Activated CD4-positive, CD25-positive, alpha-beta regulatory T cell treated with anti-CD3 and anti-CD28 coated beads, Interleukin-2, amount 50 U/mL, for 16 hours (primary cell): ENCODE data around the gene FIBP.
"Not testable (repeated sequence)": the region's sequence is repeated elsewhere in the genome, so short reads cannot be mapped to it uniquely, and the experiment has no call there.

Source experiments
- DNase-seq: peaks from one replicate; pipeline ENCODE4 v3.0.0-alpha.2; 2020; ENCODE audit warnings: low read depth, low spot score

The FIBP gene

DNA sequence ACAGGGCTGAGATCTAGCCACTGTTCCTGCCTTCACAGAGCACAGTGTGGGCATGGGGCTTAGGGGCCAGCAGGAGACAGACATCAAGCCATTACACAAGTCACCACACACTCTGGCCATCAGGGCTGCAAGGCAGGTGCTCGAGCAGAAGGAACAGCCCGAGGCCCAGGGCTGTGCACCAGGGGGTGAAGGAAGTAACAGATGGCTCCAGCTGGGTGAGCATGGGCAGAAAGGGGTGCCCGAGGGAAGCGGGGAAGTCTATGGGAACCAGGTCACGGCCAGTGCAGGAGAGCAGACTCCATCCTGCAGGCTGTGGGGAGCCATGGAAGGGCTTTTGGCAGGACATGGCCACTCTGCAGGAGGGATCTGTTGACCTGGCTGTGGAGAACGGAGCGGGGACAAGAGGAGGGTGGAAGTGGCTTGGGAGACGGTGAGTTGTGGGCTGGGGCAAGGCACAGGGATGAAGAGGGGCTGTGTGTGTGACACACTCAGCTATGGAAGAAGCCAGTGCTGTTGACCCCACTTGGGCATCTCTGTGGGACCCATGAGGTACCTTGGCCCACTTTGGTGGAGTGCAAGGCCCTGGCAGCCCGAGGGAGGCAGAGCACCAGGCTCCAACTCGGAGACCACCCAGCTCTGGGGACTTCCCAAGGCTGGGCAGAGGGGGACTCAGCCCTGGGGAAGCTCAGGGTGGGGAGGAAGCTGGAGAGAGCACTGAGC lies 27.0 kb upstream of the FIBP start:
- no peak for DNase-seq

DNA sequence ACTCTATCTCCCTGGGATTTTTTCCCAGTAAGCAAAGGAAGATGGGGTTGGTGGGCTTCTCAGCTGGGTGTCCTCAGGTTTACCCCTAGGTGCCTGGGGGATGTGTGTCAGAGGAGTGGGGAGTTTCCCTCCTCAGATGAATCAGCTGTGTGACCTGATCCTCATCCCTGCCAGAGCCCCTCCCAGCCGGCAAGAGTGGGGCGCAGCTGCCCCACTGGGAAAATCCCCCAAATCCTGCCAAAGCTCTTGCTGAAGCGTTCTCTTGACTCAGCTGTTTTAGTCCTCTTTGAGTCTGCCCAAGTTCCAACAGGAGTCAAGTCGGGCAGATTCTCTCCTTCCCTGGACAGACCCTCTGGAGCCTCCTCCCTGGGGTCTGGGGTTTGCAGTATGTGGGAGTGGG lies 24.6 kb upstream of the FIBP start:
- DNase-seq = no peak

DNA sequence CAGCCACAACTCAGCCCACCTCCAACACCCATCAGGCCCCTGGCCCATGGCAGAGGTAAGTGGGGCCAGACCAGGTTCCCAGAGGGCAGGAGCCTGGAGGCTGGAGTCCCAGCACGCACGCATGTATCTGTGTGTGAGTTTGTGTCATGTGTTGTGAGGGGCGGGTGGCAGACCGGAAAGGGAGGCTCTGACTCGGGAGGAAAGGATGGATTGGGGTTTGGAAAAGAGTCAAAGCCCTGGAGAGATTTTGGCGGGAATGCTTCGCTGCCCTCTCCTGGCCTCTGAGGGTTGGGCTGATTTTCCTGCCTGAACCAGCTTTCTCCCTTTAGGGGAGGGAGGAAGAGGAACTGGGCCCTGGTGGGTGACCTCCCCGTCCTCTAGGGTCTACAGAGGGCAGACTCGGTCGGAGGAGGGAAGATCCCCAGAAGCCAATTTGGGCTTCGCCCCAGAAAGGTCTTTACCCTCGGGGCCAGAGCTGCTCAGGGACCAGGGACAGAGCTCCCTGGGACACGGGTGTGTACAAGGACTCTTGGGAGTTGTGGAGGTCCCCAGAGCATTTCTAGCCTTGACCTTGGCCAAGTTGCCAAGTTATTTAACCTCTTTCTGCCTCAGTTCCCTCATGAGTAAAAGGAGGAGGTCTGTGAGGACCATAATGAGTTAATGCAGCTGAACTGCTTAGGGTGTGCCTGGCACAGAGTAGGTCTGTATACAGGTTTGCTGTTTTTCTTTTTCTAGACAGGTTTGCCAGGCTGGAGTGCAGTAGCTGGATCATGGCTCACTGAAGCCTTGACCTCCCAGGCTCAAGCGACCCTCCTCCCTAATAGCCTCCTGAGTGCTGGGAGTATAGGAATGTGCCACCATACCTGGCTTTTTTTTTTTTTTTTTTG lies 23.7 kb upstream of the FIBP start:
- DNase-seq = no peak

DNA sequence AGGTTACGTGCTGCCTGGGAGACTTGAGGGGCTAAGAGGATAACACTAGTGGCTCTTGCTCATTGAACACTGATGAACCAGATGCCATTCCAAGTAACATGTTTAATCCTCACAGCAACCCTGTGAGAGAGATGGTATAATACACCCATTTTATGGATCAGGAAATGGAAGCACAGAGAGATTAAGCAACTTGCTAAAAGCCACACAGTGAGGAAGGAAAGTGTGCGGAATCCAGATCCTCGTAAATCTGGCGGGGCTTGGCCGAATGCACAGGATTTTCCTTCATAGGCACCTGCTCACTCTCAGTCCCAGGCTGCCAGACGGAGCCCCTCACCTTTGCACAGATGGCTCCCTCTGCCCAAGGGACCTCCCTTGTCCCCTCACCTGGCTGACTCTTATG lies 19.6 kb upstream of the FIBP start:
- no peak for DNase-seq

DNA sequence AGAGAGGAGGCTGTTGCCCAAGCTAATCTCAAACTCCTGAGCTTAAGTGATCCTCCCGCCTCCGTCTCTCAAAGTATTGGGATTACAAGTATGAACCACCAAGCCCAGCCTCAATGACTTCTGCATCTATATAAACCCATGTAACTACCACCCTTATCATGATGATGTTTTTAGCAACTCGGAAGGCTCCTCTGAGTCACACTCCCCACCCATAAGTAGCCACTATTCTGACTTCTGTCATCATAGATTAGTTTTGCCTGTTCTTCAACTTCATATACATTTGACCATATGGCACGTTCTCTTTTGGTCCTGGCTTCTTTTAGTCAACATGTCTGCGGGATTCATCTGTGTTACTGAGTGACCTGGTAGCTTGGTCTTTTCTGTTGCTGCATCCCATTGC lies 18.3 kb upstream of the FIBP start:
- no peak for DNase-seq

DNA sequence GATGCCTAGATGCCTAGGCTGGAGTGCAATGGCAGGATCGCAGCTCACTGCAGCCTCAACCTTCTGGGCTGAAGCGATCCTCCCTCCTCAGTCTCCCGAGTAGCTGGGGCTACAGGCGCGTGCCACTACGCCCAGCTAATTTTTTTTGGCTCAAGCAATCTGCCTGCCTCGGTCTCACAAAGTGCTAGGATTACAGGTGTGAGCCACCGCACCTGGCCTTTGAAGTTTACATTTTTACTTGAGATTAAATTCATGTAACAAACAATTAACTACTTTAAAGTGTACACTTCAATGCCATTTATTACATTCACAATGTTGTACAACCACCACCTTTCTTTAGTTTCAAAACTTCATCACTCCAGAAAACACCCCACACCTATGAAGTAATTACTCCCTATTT lies 15.4 kb upstream of the FIBP start:
- no peak for DNase-seq

DNA sequence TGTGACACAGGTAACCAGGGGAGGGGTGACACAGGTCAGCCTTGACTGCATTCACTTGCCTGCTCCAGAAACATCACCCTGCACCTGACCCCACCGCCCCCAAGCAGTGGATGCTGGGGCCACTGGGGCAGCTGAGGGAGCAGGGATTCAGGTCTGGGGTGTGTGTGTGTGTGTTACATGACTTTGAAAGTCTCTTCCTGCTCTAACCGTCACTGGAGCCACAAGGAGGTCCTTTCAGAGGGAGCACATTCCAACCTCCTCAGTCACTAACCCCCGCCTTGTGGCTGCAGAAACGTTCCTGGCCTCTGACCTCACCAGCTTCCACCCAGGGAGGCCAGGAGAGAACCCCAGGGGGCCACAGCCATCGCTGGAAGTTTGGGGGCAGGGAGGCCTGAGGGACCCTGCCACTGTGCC lies 14.8 kb upstream of the FIBP start:
- DNase-seq = no peak

DNA sequence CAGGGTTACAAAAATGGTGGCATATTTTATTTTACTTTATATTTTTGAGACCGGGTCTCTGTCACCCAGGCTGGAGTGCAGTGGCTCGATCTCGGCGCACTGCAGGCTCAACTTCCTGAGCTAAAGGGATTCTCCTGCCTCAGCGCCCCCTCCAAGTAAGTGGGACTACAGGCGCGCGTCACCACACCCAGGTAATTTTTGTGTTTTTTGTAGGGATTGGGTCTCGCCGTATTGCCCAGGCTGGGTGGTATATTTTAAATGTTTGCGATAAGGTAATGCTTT lies 12.6 kb upstream of the FIBP start:
- DNase-seq = no peak

DNA sequence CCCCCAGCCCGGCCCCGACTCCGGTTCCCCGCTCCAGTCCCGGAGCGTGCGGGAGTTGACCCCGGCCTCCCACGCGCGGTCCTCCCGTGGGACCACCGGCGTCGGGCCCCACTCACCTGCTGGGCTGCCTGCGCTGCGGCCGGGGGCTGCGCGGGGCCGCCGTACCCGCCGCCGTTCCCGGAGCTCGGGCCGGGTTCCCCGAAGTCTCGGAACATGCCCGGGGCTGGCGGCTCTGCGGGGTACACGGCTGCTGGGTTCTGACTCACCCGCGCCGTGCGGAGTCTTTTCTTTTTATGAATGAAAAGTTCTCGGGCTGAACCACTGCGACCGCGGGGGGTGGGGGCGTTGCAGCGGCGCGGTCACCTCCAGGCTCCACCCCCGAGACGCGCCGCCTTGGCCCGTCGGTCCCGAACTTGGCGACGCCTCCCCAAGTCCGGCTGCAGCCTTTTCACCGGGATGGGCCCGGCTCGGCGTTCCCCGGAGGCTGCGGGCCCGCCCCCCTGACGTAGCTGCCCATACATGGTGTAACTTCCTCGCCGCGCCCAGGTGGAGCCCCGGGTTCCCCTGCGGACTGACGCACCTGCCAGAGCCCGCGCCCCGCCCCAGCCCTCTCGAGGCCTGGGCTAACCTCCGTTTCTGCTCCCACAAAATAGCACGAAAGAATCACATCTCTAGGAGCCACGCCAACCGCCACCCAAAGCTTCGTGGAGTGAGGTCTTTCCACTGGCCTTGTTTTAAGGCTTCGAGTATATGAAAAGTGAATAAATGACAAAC lies 12.0 kb upstream of the FIBP start, which contains the start of gene FOSL1:
Gene FOSL1 (minus strand): TSS at position 264 of the 774 bp plus-strand sequence. CDS start 49 bp downstream, at position 215.
- DNase-seq = peak; percentile 85

DNA sequence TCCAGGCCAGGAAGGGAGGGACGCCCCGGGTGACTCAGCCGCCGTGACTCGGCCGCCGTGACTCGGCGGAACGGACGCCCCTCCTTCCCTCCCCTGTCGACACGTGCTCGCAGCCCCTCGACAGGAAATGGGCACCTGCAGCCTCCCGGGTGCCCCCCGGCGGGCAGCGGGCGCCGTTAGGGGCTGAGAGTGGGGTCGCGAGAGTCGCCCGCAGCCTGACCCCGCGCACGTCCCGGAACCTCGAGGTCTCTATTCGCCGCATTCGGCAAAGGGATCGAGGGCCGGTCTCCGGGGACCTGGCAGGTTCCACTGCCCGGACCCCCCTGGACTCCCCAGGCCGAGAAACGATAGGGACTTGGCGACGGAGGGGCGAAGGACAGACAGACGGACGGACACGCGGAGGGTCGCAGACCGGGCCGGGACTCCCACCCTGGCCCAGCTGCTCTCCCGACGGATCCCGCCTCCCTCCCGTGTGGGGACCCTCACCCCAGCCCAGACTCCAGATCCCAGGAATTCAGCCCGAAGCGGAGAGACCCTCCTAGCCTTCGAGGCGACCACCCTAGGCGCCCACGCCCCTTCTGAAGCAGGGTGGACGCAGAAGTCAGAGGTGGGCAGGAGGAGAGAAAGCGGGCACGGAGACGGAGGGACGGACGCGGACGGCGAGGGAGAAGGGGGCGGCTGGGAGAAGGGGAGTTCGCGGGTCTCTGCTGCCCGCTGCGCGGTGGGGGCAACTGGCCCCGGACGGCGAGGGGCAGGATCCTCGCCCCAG lies 11.3 kb upstream of the FIBP start:
- DNase-seq = no peak

DNA sequence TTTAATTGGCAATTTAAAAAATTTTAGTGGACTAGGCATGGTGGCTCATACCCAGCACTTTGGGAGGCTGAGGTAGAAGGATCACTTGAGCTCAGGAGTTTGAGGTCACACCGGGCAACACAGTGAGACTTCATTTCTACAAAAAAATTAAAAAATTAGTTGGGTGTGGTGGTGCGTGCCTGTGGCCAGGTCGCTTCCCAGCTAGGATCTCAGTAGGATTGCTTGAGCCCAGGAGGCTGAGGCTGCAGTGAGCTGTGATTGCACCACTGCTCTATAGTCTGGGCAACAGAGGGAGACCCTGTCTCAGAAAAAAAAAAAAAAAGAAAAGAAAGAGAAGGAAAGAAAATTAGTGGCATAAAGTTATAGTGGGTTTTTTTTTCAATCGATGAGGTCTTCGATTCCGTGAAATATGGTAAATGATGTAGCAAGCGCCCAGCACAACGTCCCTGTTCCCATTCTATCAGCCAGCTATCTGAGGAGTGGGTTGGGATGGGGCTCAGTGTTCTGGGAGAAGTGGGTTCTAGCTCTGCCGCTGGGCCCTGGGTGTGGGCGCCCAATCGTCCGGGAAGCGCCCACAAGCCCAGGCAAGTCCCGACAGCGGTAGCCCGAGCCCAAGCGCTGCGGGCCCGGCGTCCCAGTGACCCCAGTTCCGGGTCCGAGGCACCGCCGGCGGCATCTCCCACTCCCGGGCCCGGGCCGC lies 10.5 kb upstream of the FIBP start:
- no peak for DNase-seq

DNA sequence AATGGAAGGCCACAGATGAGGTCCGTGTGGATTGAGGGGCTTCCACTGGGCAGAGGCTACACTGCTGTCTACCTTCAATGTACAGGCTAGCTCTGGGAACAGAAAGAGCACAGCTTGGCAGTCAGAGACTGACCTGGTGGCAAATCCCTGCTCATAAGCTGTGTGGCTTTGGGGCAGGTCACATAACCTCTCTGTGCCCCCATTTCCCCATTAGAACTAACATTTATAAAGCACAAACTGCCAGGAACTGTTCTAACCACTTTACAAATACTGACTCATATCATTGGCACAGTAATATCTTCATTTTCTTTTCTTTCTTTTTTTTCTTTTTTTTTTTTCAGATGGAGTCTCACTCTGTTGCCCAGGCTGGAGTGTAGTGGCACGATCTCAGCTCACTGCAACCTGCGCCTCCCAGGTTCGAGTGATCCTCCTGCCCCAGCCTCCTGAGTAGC lies 8.8 kb upstream of the FIBP start:
- no peak for DNase-seq

DNA sequence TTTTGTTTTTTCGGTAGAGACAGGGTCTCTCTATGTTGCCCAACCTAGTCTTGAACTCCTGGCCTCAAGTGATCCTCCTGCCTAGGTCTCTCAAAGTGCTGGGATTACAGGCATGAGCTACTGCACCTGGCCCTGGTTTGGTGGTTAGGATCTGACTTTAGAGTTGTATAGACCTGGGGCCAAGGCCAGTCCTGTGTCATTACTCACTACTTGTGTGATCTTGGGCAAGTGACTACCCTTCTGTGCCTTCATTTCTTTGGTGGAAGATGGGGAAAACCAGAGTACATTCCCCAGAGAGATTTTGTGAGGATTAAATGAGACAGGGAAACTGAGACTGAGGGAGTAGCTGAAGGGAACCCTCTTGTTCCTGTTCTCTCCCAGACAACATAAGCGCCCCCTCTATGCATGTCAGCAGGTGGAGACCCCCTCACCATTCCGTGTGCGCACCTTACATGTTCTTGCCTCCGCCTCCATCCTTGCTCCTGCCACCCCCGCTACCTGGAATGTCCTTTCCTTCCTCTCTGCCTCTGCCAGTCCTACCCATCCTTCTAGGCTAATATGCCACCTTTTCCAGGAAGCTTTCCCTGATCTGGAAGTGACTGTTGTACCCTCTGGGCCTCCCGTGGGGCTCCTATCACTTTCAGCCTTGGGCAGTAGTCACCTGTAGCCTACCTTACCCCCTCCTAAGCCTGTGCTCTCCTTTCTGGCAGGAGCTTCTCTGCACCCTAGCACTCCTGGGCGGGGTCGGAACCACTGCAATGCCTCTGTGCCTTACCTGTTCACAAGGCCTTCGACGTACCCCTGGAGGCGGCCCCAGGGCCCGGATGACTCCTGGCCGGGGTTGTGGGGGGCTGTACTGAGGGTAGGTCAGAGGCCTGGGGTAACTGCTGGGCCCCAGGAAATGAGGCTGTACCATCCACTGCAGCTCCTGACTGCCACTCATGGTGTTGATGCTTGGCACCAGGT lies 8.0 kb upstream of the FIBP start:
- no peak for DNase-seq

DNA sequence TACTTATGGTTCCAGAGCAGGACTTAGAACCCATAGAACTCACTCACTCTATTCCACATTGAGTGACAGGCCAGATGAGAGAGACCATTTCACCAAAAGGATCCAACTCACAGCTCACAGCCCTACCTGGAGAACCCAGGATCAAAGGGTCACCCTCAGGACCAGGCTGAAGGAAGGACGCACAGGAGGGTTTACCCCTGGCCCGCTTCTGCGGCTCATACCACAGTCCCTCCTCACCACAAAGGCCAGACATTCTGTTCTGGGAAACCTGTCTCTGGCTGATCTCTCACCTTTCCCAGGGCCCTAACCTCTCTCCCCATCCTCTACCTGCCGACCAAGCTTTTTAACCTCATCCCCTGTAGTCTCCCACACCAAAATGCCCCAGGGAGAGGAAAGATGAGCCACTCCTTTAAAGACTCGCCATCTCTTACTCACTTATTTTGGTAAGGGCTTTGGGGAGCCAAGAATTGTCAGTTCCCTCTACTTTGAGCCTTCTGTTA lies 7.3 kb upstream of the FIBP start:
- no peak for DNase-seq

DNA sequence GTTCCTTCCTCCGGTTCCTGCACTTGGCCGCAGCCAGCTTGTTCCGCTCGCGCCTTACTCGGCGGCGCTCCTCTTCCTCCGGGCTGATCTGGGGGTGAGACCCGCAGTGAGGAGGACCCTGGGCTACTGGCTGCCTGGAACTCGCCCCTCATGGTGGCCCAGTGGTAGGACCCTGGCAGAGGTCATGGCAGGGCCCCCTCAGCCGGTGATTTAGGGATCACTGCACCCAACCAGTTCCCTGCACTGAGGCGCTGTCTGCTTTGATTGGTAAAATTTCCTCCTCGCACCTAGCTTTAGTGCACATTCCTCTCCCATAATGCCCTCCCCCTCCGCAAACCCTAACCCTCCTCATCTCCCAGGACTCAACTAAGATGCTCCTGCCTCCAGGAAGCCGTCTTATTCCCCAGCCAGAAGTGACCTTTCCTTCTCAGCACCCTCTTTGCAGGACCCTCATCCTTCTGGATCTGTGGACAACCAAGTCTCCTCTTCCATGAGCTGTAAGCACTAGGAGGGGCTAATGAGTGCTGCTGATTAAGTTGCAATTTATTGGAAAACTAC lies 5.8 kb upstream of the FIBP start:
- DNase-seq = no peak

DNA sequence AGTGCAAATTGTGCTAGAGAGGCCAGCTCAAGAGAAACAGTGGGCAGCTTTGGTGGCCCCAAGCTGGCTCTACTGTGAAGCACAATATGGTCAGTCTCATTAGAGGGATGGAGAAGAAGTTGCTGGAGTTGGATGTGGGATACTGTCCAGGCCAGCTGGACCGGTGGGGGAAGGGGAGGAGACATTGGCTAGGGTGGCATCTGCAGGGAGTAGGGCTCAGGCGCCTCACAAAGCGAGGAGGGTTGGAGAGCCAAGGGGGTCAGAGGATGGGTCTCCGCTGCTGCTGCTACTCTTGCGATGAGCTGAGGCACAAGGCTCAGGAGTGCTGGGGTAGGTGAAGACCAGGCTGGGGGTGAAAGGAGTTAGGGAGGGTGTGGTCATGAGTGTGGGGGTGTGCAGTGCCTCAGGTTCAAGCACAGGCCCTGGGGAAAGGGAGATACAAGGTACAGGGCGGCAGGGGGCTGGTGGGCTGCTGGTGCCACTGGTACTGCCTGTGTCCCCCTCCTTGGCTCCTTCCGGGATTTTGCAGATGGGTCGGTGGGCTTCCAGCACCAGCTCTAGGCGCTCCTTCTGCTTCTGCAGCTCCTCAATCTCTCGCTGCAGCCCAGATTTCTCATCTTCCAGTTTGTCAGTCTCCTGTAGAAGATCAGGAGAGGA lies 4.5 kb upstream of the FIBP start:
- no peak for DNase-seq

DNA sequence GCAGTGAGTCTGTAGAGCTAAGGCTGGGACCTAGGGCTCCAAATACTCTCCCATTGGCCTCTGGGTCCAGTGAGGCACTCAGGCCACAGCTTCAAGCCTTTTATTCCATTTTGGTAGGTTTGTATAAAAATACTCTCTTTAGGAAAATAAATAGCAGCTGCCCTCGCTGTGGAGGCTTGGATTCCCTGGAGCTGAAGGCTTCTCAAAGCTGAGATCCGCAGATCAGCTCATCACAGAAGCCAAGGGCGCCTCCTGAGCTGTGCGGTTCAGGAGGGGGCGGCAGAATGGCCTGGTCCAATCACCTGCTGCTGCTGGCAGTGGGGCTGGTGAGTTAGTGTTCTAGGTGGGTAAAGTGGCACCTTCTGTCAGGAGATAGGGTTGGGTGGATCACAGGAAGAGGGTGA lies 3.9 kb upstream of the FIBP start:
- not testable (repeated sequence) for DNase-seq

DNA sequence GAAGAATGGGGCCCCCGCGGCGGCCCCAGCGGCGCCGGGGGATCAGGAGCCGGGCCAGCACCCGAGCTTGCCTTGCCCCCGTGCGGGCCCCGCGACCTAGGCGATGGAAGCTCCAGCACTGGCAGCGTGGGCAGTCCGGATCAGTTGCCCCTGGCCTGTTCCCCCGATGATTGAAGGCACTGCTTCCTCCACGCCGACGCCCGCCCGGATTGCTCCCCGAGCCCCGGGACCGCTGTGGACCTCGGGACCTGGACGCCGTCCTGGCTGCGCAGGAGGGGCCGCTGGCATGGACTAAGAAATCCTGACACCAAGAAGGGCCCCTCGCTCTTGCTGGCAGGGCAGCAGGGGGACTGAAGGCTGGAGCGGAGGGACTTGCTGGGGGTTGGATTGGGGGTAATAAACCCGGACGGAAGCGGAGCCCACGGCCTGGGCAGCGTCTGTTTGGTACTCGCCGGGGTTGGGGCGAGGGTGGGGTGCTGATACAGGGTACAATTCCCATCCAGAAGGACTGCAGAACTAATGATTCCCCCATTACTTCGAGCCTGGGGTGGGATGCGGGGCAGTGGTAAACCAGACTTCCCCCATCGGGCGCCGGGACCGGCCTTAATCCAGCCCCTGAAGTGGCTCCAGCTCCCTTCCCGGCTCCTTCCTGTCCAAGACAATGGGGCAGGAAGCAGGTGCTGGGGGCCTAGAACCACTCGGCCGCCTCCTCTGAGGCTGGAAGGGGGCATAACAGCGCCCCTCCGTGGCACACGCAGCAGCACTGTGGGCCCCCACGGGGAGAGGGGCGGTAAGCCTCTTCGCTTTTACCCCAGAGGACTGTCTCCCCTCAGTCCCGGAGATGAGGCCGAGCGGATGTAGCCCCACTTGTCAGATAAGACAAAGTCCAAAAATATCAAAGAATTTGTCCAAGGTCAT lies 3.2 kb upstream of the FIBP start:
- no peak for DNase-seq
